ENCODE data around the gene MRPL34.

MRPL34 gene

DNA sequence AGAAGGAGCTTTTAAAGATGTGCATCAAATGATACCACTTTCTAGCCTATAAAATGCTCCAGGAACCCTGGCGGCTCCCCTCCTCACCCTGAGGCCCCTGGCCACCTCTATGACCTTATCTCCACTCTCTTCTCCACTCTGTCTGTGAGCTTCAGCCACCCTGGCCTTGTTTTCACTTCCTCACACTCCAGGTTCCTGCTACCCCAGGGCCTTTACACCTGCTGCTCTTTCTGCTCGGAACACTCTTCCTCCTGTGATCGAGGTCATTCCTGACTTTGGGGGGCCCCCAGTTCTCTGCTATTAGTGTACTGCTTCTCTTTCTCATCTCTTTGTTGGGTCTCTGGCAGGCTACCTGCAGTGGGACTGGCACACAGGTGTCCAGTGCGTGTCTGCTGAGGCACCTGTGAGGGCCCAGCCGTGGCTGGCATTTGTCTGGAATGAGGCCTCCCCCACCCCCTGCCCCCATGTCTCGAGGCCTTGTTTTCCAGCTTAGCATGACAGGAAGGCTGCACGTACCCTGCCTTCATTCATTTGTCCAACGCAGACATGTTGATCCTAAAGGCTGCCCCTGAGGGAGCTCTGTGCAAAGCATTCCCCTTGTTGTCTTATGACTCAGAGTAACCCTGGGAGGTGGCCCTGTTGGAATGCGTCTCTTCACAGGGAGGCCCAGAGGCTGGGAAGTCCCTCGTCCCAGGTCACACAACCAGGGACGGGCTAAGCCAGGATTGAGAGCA is 6.0 kb downstream of the MRPL34 start:
- DNase-seq (ENCODE audit: low read depth in 2 of 2) = peak in 1 of 2 donors; percentile 91
- no peak for TF ChIP-seq CTCF (IDR thresholded peaks at IDR 0.05; ENCODE audit: low read depth, low read length)
- peak overlapping the region in 1 of 2 donors; percentile 8 for H3K4me3 ChIP-seq (replicated peaks in 1 of 2; ENCODE audit: low read depth in 2 of 2, low read length in 2 of 2)

GRCh38 chr19:17312189-17313113 is 6.8 kb downstream of the MRPL34 start:
- peak overlapping the region in 1 of 2 donors; percentile 8 for H3K4me3 ChIP-seq (replicated peaks in 1 of 2; ENCODE audit: low read depth in 2 of 2, low read length in 2 of 2)
- TF ChIP-seq CTCF (IDR thresholded peaks at IDR 0.05; ENCODE audit: low read depth, low read length) = no peak
- DNase-seq (ENCODE audit: low read depth in 2 of 2) = no peak

- DNase-seq (ENCODE audit: low read depth in 2 of 2) = no peak
- TF ChIP-seq CTCF (IDR thresholded peaks at IDR 0.05; ENCODE audit: low read depth, low read length) = no peak
- H3K4me3 ChIP-seq (replicated peaks in 1 of 2; ENCODE audit: low read depth in 2 of 2, low read length in 2 of 2) = no peak overlapping the region
These were observed 8.4 kb downstream of the MRPL34 start for GRCh38 chr19:17314007-17314593.

GRCh38 chr19:17318966-17319365 is 13.3 kb downstream of the MRPL34 start:
- TF ChIP-seq CTCF (IDR thresholded peaks at IDR 0.05; ENCODE audit: low read depth, low read length) = no peak
- H3K4me3 ChIP-seq (replicated peaks in 1 of 2; ENCODE audit: low read depth in 2 of 2, low read length in 2 of 2) = no peak overlapping the region
- no peak for DNase-seq (ENCODE audit: low read depth in 2 of 2)

- DNase-seq (ENCODE audit: low read depth in 2 of 2) = no peak
- H3K4me3 ChIP-seq (replicated peaks in 1 of 2; ENCODE audit: low read depth in 2 of 2, low read length in 2 of 2) = no peak overlapping the region
- no peak for TF ChIP-seq CTCF (IDR thresholded peaks at IDR 0.05; ENCODE audit: low read depth, low read length)
These were observed 14.0 kb downstream of the MRPL34 start for GRCh38 chr19:17319473-17320238.

- no peak for TF ChIP-seq CTCF (IDR thresholded peaks at IDR 0.05; ENCODE audit: low read depth, low read length)
- no peak for DNase-seq (ENCODE audit: low read depth in 2 of 2)
- H3K4me3 ChIP-seq (replicated peaks in 1 of 2; ENCODE audit: low read depth in 2 of 2, low read length in 2 of 2) = no peak overlapping the region
These were observed 14.8 kb downstream of the MRPL34 start for GRCh38 chr19:17320435-17320834.

Measured in cardiac fibroblast (primary cell).